Activated naive CD4-positive, alpha-beta T cell treated with anti-CD3 and anti-CD28 coated beads, Interleukin-2, amount 50 U/mL, for 16 hours (primary cell): Measurements from ENCODE around the gene DGKQ.

ENCODE experiments used
- DNase-seq: peaks from one replicate; pipeline ENCODE4 v3.0.0-alpha.2; 2020

DGKQ gene

GRCh38 chr4:973431-974397, at the start of gene DGKQ:
DGKQ (minus strand) TSS chr4:973569; CDS start chr4:973482, 87 bp downstream.
- DNase-seq = peak; percentile 80

GRCh38 chr4:1022739-1023066, 49.3 kb upstream of the DGKQ start:
- no peak for DNase-seq

GRCh38 chr4:1022051-1022738, 48.8 kb upstream of the DGKQ start:
- DNase-seq = no peak

- no peak for DNase-seq
Observed at GRCh38 chr4:1021386-1022050, 48.1 kb upstream of the DGKQ start.

GRCh38 chr4:1019729-1020470, 46.5 kb upstream of the DGKQ start:
- DNase-seq = no peak

DNA sequence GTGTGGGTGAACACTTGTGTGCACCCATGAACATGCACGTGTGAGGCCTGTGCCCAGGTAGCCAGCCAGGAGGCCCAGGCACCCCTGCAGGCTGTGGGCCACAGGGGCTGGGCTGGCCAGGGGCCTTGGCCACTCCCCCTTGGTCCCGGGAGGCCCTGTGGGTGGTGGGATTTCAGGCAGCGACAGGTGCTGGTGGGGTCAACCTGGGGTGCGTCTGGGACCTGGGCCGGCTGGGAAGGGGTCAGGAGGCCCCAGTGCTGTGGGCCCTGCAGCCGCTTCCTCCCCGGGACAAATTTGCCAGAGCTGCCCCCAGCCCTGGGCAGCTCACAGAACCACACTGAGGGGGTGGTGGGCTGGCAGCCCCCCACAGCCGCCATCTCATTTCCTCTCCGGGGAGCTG, 46.0 kb upstream of the DGKQ start:
- DNase-seq = no peak

DNA sequence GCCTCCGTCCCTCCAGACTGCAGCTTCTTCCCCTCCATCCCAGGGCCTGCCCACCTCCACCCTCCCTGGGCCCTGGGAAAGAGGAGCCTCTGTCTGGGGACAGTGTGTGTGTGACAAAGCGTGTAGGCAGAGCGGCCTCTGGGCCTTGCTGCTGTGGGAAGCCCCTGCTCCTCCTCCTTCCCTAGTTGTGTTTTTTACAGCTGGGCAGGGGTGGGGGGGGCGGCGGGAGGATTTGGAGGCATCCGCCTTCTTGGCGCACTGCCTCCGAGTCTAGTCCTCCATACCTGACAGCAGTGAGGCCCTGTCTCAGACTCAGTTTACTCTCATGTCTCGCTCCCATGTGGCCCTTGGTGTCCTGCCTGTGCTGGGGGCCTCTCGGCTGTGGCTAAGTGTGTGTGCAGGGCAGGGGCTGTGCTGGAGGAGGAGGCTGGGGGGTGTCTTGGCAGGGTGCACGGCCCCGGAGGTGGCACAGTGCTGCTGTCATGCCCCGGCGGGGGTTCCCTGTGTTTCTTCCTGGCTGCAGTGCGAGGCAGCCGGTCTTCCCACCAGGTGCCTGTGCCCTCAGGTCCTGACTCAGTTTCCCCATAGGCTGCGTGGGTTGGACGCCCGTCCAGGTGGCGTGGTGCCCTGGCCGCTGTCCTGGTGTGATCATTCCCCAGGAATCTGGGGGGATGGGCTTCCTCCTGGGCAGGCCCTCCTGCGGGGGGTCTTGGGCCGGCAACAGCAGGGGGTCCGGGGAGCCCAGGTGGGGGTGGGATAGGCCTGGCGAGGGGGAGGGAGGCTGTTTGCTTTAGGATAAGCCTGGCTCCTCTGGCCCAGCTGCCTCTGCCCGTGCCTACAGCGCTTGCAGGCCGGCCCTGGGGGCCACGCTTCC, 45.0 kb upstream of the DGKQ start:
- no peak for DNase-seq

DNA sequence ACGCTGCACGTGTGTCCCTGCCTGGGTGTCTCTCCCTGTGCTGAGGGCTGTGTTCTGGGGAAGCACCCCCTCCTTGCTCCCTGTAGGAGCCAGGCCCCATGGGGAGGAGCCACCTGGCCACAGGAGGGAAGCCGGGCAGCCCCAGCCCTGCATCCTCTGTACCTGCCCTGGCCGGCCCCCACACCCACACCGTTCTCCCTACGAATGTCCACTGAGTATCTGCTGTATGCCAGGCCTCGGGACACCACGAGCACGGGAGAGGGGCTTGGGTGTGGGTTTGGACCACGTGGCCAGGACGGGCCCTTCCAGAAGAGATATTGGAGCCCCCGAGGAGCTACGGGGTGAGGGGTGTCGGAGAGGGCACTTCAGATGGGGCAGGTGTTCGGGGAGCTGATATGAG, 44.3 kb upstream of the DGKQ start:
- no peak for DNase-seq

GRCh38 chr4:1017211-1017610, 43.8 kb upstream of the DGKQ start:
- DNase-seq = no peak

DNA sequence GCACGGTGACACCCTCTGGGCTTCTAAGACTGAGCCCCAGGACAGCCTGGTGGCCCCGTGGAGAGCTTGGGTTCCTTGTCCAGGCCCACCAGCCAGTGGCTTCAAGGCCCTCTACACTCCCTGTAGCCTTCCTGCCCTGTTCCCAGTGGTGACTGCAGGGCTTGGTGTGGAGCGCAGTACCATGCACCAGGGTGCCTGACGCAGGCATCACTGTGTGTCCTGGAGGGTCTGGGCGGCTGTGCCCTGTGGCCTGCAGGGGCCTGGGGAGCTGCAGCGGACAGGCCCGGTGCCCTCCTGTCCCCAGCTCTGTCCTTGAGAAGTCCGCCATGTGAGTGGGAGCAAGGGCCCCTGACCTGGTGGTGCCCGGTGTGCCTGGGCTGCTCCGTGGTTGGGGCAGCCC, 42.4 kb upstream of the DGKQ start:
- no peak for DNase-seq

GRCh38 chr4:1015179-1015578, 41.8 kb upstream of the DGKQ start:
- DNase-seq = no peak

DNA sequence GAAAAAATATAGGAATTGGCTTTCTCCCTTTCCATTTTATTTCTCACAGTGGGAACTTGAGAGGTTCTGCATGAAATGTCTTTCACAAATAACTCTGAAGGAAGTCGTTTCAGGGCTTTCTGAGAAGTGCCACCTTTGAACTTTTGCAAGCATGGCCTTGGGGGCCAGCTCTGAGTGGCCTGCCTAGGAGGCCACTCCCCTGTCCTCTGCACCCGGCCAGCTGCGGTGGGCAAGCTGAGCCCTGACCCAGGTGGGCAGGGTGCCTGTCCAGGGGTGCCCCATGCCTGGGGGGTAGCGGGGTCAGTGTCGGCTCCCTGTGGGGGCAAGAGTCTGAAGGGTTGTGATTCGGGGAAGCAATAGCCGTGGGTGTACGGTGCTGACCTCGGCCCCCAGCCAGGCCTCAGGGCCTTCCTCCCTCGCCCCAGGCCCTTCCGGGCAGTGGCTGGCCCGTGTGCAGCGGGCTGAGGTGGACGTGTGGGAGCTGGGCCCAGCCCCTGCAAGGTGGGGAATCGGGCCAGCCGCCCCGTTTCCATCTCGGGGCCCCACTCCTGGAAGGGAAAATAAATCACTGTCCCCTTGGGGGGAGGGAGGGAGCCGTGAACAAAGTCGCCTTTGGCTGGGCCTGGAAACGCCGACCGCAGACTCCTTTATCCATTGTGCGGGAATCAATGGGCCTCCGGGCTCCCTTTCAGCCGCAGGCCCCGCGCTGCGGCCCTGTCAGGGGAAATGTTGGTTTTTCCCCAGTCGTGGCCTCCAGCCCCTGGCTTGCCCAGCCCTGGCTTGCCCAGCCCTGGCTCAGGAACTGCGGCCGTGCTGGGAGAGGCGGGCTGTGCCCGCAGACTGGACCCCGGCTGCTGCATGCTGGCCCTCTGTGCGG, 41.2 kb upstream of the DGKQ start:
- no peak for DNase-seq

GRCh38 chr4:1013225-1014073, 40.1 kb upstream of the DGKQ start:
- no peak for DNase-seq

DNA sequence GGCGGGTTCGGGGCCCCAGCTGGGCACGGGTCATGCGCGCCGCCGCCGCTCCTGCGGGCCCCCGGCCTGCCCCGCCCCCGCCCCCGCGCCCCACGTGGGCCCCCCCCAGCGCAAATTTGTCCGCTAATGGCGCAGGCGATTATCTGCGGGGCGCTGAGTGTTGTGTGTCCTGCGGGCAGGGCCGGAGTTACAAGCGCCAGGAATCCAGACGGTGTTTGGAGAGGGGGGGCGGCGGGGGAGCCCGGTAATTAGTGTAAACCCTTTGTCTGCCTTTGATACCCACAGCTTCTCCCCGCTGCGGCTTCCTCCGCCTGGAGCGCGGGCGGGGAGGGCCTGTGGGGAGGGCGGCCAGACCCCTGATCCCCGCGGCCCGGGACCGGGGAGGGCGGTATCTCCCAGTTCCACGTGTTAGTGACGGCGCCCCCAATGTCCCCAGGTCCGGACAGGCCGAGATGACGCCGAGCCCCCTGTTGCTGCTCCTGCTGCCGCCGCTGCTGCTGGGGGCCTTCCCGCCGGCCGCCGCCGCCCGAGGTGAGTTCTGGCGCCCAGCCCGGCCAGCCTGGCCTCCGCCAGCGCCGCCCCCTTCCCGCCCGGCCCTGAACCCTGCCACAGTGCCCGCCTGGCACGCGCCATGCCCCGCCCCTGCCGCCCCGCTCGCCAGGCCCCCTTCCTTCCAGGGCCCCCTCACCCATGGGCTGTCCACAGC, 38.8 kb upstream of the DGKQ start:
- peak; percentile 35 for DNase-seq

GRCh38 chr4:1011666-1012033, 38.3 kb upstream of the DGKQ start:
- DNase-seq = no peak

- DNase-seq = peak; percentile 92
Observed at GRCh38 chr4:1011022-1011665, 37.8 kb upstream of the DGKQ start, which contains the start of gene FGFRL1. FGFRL1 (plus strand) TSS chr4:1011626; CDS start chr4:1012486, 860 bp downstream.

DNA sequence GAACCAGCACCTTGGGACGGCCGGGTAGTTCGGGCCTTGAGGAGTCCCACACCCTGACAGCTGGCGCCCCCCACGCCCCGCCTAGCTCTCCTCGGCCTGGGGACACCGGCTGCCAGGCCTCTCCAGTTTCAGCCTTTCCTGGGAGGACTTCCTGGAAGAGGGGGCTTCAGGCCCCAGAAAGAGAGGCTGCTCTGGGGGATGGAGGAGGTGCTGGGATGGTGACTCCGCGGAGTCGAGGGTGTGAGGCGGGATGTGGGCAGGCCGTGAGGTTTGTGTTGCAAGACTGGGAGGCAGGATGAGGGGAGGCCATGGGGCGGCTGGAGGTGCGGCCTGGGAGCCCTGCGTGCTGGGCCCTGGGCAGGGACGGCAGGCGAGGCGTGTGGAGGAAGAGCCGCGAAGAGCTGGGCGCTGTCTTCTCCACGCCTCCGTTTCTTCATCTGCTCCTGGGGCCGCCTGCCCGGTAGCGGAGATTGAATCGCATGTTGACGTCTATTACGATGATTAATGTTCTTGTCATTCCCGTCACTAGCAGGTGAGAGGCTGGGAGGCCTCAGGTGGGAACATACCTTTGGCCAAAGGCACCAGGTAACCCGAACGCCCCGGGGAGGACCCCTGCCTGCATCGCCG, 37.1 kb upstream of the DGKQ start:
- peak; percentile 62 for DNase-seq
